Stomach (tissue), 19 donors: ENCODE data around the gene HSPA12B. TPM values are rescaled to one million over a fixed set of nuclear protein-coding genes. Genes with fewer than 3 reads are reported as not detected.

Experiments used
- DNase-seq, 2 donors: peaks; one replicate each; pipeline versions ENCODE4 v3.0.0 to v3.0.0-alpha.2; 2013 to 2019
- H3K27ac ChIP-seq, 5 donors: fragments of 200-600 bp in 4 of 5; sonication (generic) in 4 of 5; one replicate each; pipeline ENCODE4 v1.5.1; 2013 to 2019; ENCODE audit warnings: mild to moderate bottlenecking in 1 of 5, moderate library complexity in 1 of 5
- H3K27me3 ChIP-seq, 3 donors: fragments of 200-600 bp; sonication (generic); one replicate each; pipeline ENCODE4 v1.5.1; 2017 to 2019; ENCODE audit warnings: mixed run types in 1 of 3
- H3K36me3 ChIP-seq, 4 donors: fragments of 200-600 bp; sonication (generic); 1 replicate in 3 of 4; 2 replicates in 1 of 4; pipeline ENCODE4 v1.5.1; 2016 to 2019
- H3K4me1 ChIP-seq, 4 donors: fragments of 200-600 bp; sonication (generic); one replicate each; pipeline ENCODE4 v1.5.1; 2016 to 2019
- H3K4me3 ChIP-seq, 4 donors: fragments of 200-600 bp; sonication (generic) in 3 of 4; one replicate each; pipeline ENCODE4 v1.5.1; 2016 to 2019; ENCODE audit warnings: mild to moderate bottlenecking in 1 of 4
- H3K9me3 ChIP-seq, 4 donors: fragments of 200-600 bp; sonication (generic); one replicate each; pipeline ENCODE4 v1.5.1; 2016 to 2019
- EP300 ChIP-seq: sonication (generic); formaldehyde crosslinking; IDR thresholded peaks from one replicate; pipeline ENCODE4 v1.6.1; 2017; ENCODE audit warnings: antibody characterized with exemption
- POLR2A ChIP-seq, 4 donors: fragments of 450-650 bp; IDR thresholded peaks; one replicate each; pipeline ENCODE4 v1.6.1; 2016; ENCODE audit warnings: antibody characterized with exemption in 4 of 4, control low read depth in 2 of 4, mild to moderate bottlenecking in 1 of 4, moderate library complexity in 1 of 4
- POLR2AphosphoS5 ChIP-seq, 3 donors: sonication (generic); formaldehyde crosslinking; IDR thresholded peaks; one replicate each; pipeline ENCODE4 v1.6.1; 2016; ENCODE audit warnings: antibody characterized with exemption in 3 of 3
- WGBS, 5 donors: extraction: QIAGEN DNeasy Blood & Tissue Kit in 3 of 5; methylation state at CpG; one replicate each; pipeline versions ENCODE4 v1.1.5 to v1.1.7; 2013 to 2018; 5-methylcytosine and 5-hydroxymethylcytosine counted together
- intact Hi-C: fragments of 100-400 bp; cut with DNase I; formaldehyde crosslinking; loops from one replicate; pipeline ENCODE4 v1.15.1; 2023; ENCODE audit warnings: low total_unique reads
- long read RNA-seq, 10 donors: transcript quantifications; one replicate each; lab custom pipeline, GENCODE V29; 2026
- polyA plus RNA-seq, 3 donors: library from polyadenylated mRNA; stranded (reverse); fragments of 200-250 nt; gene quantifications; one replicate each; pipeline ENCODE4 v1.2.3, GENCODE V29; 2013
- total RNA-seq, 5 donors: library from RNA; depleted of rRNA; stranded (reverse); fragments of >200 nt; gene quantifications; one replicate each; pipeline versions ENCODE4 v1.1.0 to v1.2.3, GENCODE V29; 2014 to 2016
- TF ChIP-seq, protein P1 (sequence below), 7 experiments: fragments of 450-650 bp in 4 of 7; fragments of 200-600 bp in 3 of 7; sonication (generic) in 3 of 7; IDR thresholded peaks; one replicate each; pipeline ENCODE4 v1.5.1; 2016 to 2019; ENCODE audit warnings: antibody characterized with exemption in 7 of 7, control low read depth in 2 of 7, mild to moderate bottlenecking in 1 of 7
- donor health status: healthy with polysubstance abuse.
- donor health status: Bipolar disorder and iron deficiency.
- donor health status: healthy.

HSPA12B gene, protein sequence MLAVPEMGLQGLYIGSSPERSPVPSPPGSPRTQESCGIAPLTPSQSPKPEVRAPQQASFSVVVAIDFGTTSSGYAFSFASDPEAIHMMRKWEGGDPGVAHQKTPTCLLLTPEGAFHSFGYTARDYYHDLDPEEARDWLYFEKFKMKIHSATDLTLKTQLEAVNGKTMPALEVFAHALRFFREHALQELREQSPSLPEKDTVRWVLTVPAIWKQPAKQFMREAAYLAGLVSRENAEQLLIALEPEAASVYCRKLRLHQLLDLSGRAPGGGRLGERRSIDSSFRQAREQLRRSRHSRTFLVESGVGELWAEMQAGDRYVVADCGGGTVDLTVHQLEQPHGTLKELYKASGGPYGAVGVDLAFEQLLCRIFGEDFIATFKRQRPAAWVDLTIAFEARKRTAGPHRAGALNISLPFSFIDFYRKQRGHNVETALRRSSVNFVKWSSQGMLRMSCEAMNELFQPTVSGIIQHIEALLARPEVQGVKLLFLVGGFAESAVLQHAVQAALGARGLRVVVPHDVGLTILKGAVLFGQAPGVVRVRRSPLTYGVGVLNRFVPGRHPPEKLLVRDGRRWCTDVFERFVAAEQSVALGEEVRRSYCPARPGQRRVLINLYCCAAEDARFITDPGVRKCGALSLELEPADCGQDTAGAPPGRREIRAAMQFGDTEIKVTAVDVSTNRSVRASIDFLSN
- total RNA-seq (10 to 100 TPM in 1 of 5 donors, 1 to 10 TPM in 3, under 1 TPM in 1; 0.87 to 14.3 (median 6.1) TPM), polyA plus RNA-seq (1 to 10 TPM; 3.0 to 5.3 (median 3.7) TPM)
- long read RNA-seq, donor 1, transcript HSPA12B-201 (13 exons, 3,151 nt): major isoform, 5 of 5 reads
- long read RNA-seq, donor 1, partial matches to known transcripts: 0 of 5 reads
- long read RNA-seq, donor 1, other reads (novel, unspliced or antisense): 0 of 5 reads
- long read RNA-seq, donor 2, partial matches to known transcripts: 0 of 2 reads
- long read RNA-seq, donor 2, other reads (novel, unspliced or antisense): 0 of 2 reads
- long read RNA-seq, donor 3, partial matches to known transcripts: 0 of 1 reads
- long read RNA-seq, donor 3, other reads (novel, unspliced or antisense): 0 of 1 reads
- long read RNA-seq, donor 4: 0 reads
- long read RNA-seq, donor 5, transcript HSPA12B-201 (13 exons, 3,151 nt): major isoform, 6 of 54 reads
- long read RNA-seq, donor 5, partial matches to known transcripts: 0 of 54 reads
- long read RNA-seq, donor 5, other reads (novel, unspliced or antisense): 48 of 54 reads
- long read RNA-seq, donor 6, transcript HSPA12B-201 (13 exons, 3,151 nt): major isoform, 5 of 160 reads
- long read RNA-seq, donor 6, partial matches to known transcripts: 42 of 160 reads
- long read RNA-seq, donor 6, other reads (novel, unspliced or antisense): 113 of 160 reads
- long read RNA-seq, donor 7, partial matches to known transcripts: 0 of 4 reads
- long read RNA-seq, donor 7, other reads (novel, unspliced or antisense): 0 of 4 reads
- long read RNA-seq, donor 8, partial matches to known transcripts: 0 of 1 reads
- long read RNA-seq, donor 8, other reads (novel, unspliced or antisense): 0 of 1 reads
- long read RNA-seq, donor 9, partial matches to known transcripts: 9 of 9 reads
- long read RNA-seq, donor 9, other reads (novel, unspliced or antisense): 0 of 9 reads
- long read RNA-seq, donor 10, partial matches to known transcripts: 0 of 1 reads
- long read RNA-seq, donor 10, other reads (novel, unspliced or antisense): 0 of 1 reads

DNA sequence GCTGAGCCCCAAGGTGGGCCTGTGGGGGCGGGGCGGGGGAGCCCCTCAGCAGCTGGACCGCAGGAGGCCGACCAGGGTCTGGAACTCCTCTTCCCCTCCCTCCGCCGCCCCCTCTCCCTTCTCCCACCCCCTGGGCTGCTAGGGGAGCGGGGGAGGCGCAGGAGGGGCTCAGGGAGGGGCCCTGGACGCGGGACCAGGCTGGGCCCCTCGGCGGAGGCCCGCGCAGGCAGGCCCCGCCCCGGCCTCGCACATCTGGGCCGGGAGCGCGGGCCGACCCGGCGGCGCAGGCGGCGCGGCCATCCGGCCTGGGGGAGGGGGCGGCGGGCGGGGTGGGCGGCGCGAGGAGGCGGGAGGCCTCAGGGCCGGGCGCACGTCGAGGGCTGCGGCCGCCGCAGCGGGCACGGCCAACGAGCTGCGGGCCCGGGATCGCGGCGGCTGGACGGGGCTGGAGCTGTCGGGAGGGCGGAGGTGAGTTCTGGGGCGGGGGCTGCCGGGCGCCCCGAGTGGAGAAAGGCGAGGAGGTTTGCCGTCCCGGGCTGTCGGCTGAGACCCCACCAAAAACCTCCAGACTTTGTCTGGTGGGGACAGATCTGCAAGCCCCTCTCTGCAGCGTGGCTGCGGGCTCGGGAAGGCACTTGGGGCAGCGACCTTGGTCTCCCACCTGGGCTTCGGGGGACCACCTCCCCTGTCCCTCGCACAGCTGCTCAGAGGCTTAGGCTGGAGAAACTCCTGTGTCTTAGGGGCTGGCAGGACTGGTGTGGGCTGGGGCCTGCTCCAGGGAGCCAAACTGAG is at the start of gene HSPA12B:
Gene HSPA12B (plus strand): TSS at position 359 of the 792 bp plus-strand sequence. CDS start 5,990 bp downstream, outside the sequence.
- 8 to 21% (median 11%) methylated on average over 5 to 66 of the region's 67 CpGs for WGBS, 5 donors
- peak in 1 of 2 donors; percentile 87 for DNase-seq
- intact Hi-C loops: no loop called here

DNA sequence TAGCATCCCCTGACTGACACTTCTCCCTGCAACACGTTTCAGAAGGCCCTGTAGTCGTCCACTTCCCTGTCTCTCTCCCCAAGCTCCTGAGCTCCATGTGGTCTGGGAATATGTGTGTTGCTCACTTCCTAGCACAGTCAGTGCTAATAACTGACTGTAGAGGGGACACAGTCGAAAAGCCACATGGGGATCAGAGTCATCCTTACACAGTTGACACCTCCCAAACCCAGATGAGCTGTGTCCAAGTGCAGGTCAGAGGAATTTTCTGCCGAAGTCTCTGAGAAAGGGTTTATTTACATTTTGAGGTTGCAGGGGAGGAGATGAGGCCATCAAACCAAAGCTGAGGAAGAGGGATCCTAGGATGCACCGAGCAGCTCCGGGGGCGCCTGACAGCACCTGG is 47.1 kb upstream of the HSPA12B start:
- H3K4me3 ChIP-seq: no peak overlapping the region
- whole genome bisulfite sequencing, 5 donors: 49 to 59% (median 51%) methylated on average over 4 to 7 of the region's 7 CpGs
- intact Hi-C loops: no loop called here

More for the DNA sequence above, at the start of gene HSPA12B:
- Histone ChIP-seq H3K9me3 (no peaks in the 10 kb centered on the region), H3K27ac (peak within 1 kb of the TSS; percentile 20 to 61 (median 46)), H3K36me3 (no peaks in the 10 kb centered on the region), H3K4me3 (peak within 1 kb of the TSS; percentile 33 to 39 (median 35)), H3K27me3 (peaks cover 0 to 60% (median 21%) of the 10 kb centered on the region in 3 donors), H3K4me1 (peaks cover 0 to 25% (median 9%) of the 10 kb centered on the region in 4 donors)
- TF ChIP-seq, protein P1, sequence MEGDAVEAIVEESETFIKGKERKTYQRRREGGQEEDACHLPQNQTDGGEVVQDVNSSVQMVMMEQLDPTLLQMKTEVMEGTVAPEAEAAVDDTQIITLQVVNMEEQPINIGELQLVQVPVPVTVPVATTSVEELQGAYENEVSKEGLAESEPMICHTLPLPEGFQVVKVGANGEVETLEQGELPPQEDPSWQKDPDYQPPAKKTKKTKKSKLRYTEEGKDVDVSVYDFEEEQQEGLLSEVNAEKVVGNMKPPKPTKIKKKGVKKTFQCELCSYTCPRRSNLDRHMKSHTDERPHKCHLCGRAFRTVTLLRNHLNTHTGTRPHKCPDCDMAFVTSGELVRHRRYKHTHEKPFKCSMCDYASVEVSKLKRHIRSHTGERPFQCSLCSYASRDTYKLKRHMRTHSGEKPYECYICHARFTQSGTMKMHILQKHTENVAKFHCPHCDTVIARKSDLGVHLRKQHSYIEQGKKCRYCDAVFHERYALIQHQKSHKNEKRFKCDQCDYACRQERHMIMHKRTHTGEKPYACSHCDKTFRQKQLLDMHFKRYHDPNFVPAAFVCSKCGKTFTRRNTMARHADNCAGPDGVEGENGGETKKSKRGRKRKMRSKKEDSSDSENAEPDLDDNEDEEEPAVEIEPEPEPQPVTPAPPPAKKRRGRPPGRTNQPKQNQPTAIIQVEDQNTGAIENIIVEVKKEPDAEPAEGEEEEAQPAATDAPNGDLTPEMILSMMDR (IDR thresholded peaks at IDR 0.05): no peak
- TF ChIP-seq POLR2AphosphoS5 (IDR thresholded peaks at IDR 0.05) (no peak), EP300 (no peak), POLR2A (IDR thresholded peaks at IDR 0.05) (no peak)

DNA sequence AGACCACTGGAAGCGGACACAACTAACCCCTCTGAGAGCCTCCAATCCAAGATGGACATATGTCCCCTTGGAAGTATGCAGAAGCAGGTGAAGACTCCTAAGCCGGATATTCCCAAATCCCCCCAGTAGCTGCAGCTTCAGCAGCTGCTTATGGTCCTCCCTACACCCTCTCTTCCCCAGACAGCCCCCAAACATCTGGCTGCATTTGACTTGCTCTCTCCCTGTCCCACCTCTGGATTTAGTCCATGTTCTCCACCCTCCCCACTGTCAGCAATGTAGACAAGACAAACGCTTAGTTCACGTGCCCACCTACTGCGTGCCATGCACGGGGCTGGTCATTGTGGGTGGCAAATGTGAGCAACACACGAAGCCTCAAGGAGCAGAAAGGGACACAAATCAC is 46.1 kb upstream of the HSPA12B start:
- Histone ChIP-seq H3K9me3 (no peaks in the 10 kb centered on the region), H3K27me3 (peaks cover 0 to 19% (median 13%) of the 10 kb centered on the region in 3 donors), H3K4me1 (peaks cover 12 to 37% (median 21%) of the 10 kb centered on the region in 4 donors), H3K4me3 (no peak overlapping the region), H3K27ac (peak overlapping the region in 4 of 5 donors; percentile 60 to 82 (median 74)), H3K36me3 (no peaks in the 10 kb centered on the region)
- DNase-seq: no peak
- 64 to 81% (median 68%) methylated on average over 7 of the region's 7 CpGs for WGBS, 5 donors
- intact Hi-C loops: no loop called here
- no peak for TF ChIP-seq POLR2AphosphoS5 (IDR thresholded peaks at IDR 0.05)
- TF ChIP-seq EP300: no peak
- TF ChIP-seq, protein P1 (IDR thresholded peaks at IDR 0.05): no peak
- TF ChIP-seq POLR2A (IDR thresholded peaks at IDR 0.05): no peak

More for the DNA sequence above, 47.1 kb upstream of the HSPA12B start:
- DNase-seq: no peak
- Histone ChIP-seq H3K4me1 (peaks cover 15 to 48% (median 30%) of the 10 kb centered on the region in 4 donors), H3K9me3 (no peaks in the 10 kb centered on the region), H3K27ac (no peak overlapping the region), H3K27me3 (peaks cover 0 to 29% (median 23%) of the 10 kb centered on the region in 3 donors), H3K36me3 (no peaks in the 10 kb centered on the region)
- TF ChIP-seq POLR2AphosphoS5 (IDR thresholded peaks at IDR 0.05): no peak
- TF ChIP-seq, protein P1 (IDR thresholded peaks at IDR 0.05): no peak
- no peak for TF ChIP-seq POLR2A (IDR thresholded peaks at IDR 0.05)
- TF ChIP-seq EP300: no peak
